GM12874 (cell line): ENCODE data around the gene PPP4R1.

Source experiments
- TF ChIP-seq, protein P1 (sequence below): IDR thresholded peaks from 2 replicates; pipeline ENCODE4 v1.5.1; 2011; ENCODE audit warnings: low read depth, mild to moderate bottlenecking, control low read depth, low read length, moderate library complexity; ENCODE audit not compliant: insufficient read depth

PPP4R1 gene, protein sequence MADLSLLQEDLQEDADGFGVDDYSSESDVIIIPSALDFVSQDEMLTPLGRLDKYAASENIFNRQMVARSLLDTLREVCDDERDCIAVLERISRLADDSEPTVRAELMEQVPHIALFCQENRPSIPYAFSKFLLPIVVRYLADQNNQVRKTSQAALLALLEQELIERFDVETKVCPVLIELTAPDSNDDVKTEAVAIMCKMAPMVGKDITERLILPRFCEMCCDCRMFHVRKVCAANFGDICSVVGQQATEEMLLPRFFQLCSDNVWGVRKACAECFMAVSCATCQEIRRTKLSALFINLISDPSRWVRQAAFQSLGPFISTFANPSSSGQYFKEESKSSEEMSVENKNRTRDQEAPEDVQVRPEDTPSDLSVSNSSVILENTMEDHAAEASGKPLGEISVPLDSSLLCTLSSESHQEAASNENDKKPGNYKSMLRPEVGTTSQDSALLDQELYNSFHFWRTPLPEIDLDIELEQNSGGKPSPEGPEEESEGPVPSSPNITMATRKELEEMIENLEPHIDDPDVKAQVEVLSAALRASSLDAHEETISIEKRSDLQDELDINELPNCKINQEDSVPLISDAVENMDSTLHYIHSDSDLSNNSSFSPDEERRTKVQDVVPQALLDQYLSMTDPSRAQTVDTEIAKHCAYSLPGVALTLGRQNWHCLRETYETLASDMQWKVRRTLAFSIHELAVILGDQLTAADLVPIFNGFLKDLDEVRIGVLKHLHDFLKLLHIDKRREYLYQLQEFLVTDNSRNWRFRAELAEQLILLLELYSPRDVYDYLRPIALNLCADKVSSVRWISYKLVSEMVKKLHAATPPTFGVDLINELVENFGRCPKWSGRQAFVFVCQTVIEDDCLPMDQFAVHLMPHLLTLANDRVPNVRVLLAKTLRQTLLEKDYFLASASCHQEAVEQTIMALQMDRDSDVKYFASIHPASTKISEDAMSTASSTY

DNA sequence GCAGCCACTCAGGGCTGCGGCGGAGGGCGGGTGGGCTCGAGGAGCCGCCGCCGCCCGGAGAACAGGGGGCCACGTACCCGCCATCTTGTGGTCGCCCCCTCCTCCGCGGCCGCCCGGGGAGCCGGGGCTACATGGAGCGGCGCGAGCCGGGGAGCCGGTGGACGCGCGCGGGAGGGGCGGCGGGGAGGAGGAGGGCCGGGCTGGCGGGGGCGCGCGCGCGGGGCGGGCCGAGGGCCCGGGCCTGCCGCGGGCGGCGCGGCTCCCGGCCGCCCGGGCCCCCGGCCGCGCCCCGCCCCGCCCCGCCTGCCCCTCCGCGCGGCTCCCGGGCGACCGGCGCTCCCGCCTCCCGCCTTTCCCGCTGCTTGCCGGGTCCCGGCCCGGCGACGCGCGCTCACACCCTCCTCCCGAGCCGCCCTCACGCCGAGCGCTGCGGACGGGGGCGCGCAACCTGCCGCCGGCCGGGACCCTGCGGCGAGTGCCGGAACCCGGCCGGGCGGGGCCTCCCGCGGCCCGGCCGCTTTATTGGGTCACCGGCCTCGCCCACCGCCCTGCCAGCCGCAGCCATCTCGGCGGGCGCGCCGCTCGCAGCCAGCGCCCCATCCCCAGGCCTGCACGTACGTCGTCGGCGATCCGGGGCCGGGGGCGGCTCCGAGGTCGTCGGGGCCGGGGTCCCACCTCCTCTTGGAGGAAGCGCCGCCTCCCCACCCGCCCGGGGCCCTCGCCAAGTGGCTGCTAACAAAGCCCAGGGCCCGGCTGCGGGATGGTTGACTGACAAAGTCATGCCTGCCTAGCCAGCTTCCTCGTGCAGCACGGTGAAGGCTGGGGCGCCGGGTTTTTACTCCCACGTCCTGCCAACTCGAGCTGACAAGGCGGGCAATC, at the start of gene PPP4R1:
PPP4R1 (minus strand) TSS at position 159 of the 879 bp plus-strand sequence; CDS start at position 84, 75 bp downstream.
- TF ChIP-seq, protein P1, sequence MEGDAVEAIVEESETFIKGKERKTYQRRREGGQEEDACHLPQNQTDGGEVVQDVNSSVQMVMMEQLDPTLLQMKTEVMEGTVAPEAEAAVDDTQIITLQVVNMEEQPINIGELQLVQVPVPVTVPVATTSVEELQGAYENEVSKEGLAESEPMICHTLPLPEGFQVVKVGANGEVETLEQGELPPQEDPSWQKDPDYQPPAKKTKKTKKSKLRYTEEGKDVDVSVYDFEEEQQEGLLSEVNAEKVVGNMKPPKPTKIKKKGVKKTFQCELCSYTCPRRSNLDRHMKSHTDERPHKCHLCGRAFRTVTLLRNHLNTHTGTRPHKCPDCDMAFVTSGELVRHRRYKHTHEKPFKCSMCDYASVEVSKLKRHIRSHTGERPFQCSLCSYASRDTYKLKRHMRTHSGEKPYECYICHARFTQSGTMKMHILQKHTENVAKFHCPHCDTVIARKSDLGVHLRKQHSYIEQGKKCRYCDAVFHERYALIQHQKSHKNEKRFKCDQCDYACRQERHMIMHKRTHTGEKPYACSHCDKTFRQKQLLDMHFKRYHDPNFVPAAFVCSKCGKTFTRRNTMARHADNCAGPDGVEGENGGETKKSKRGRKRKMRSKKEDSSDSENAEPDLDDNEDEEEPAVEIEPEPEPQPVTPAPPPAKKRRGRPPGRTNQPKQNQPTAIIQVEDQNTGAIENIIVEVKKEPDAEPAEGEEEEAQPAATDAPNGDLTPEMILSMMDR = no peak

DNA sequence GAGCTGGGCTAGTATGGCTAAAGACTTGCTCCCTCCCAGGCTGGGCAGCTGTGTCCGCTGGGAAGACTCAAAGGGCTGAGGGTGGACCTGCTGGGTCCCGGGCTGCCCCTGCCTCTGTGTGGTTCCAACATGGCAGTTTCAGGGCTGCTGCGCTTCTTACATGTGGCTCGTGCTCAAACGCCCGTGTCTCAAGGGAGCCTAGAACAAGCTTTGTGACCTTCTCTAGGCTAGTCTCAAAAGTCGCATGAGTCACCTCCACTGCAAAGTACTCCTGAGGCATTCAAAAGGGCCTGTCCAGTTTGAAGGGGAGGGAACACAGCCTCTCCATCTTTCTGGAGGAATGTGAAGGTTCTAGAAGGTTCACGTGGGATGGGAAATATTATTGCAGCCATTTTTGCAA, 49.0 kb upstream of the PPP4R1 start:
- TF ChIP-seq, protein P1 = no peak

DNA sequence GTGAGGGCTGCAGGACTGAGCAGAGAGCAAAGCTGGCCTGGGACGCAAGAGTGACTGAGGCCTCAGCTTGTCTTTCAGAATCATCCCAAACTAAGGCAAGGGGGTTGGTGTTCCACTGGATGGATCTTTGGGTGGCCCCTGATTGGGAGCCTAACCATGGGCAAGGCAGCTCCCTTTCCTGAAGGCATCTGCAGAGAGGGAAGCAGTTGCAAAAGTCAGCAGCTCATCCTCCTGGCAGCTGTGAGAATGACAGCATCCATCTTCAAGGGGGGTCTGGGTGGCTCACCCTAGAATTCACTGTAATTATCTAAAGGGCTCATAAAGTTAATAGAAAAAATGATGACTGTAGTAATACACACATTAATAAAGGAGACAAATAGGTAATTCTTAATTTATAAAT, 47.2 kb upstream of the PPP4R1 start:
- TF ChIP-seq, protein P1 = no peak

DNA sequence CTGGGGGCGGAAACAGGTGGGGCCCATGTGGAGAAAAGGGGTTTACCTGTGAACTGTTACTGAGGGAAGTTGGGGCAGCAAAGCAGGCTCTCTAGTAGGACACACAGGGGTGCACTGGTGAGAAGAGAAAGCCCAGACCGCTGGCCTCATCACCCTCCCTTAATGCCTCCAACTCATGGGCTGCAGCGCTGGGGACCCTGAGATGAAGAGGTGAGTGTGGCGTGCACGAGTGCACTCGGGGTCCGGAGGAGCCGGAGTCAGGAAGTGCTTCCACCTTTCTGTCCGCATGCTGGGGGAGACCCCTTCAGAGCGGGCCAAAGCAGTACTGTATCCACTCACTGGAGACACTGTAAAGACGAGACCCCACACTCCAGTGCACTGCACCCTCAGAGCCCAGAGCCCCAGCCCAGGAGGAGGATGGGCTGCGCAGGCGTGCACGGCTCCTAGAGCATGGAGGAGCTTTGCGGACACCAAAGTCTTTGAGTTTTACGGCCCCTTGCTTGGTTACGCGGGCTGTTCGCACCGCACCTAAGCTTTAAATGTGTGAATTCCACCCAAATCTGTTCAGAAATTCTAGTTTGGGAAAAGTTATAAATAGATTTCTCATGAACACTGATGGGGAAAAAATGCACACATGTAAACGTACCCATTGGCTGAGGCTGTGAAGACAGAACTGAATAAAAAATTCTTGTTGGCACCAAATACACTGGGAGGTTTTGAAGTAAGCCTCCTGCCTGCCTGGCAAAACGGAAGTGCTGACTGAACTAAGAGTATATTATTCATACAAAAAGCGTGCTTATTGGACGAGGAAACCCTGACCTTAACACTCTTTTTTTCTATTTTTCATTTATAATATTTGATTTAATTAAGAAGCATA, 45.4 kb upstream of the PPP4R1 start:
- TF ChIP-seq, protein P1 = no peak

DNA sequence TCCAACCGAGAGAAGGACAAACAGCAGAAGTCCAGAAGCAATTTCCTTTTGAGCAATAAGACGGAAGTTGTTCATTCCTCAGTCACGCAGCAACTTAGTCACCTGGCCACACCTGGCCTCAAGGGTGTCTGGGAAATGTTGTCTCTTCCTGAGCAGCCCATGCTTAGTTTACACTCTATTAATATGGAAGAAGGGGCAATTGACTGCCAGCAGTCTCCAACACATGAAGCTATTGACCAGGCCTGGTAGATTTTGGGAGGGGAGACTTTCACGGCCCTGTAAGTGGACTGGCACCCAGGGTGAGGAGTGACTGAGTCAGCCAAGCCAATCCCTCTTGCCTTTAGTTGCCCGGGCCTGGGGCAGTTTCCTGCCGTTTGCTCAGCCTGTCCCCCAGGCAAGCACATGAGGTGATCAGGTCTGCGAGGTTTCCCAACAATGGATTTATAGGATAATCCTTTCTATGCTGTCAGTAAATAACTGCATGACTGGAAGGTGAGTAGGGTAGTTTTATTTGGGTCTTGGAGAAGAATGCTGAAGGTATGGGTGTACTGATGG, 43.8 kb upstream of the PPP4R1 start:
- TF ChIP-seq, protein P1 = no peak

DNA sequence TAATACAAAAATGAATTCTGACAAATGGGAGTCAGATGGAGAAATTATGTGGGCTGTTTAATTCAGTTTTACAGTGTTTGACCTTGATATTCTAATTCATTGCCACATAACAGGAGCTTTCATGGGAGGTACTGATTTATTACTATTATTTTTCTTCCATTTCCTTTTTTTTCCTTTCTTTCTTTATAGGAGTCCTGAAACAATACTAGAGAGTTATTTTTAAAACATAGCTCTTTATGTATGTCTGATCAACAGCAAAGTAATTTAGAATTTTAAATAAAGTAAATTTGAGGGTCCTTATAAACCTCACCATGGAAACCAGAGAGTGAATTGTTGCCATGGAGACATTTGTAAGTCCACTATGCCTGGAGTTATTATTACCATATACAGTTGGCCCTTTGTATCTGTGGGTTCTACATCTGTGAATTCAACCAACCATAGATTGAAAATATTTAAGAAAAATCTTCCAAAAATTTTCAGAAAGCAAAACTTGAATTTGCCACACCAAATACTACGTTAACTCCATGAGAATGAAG, 40.9 kb upstream of the PPP4R1 start:
- TF ChIP-seq, protein P1 = no peak
